Lung (tissue), 12 donors: Measurements from ENCODE around the gene COL1A1. TPM values are rescaled to one million over a fixed set of nuclear protein-coding genes. Genes with fewer than 3 reads are reported as not detected.

Experiments used
- ATAC-seq: fragments of 200-7000 bp; cut with Tn5 transposase; one replicate; pipeline ENCODE4 v1.9.1; 2020; ENCODE audit warnings: moderate number of reproducible peaks; ENCODE audit not compliant: insufficient read depth, low FRiP score
- DNase-seq, 3 donors: peaks; one replicate each; pipeline ENCODE4 v3.0.0-alpha.2; 2013 to 2017
- H3K27ac ChIP-seq, 2 donors: one replicate each; pipeline ENCODE4 v1.5.1; 2013; ENCODE audit warnings: mild to moderate bottlenecking in 2 of 2, moderate library complexity in 2 of 2, control low read depth in 1 of 2, inconsistent platforms in 1 of 2, low read depth in 1 of 2, low read length in 1 of 2
- H3K27me3 ChIP-seq, 3 donors: one replicate each; pipeline ENCODE4 v1.5.1; 2013; ENCODE audit warnings: low read length in 2 of 3; ENCODE audit not compliant: control insufficient read depth in 3 of 3, insufficient read depth in 3 of 3
- H3K36me3 ChIP-seq, 4 donors: one replicate each; pipeline ENCODE4 v1.5.1; 2013; ENCODE audit warnings: low read length in 4 of 4, mild to moderate bottlenecking in 1 of 4, moderate library complexity in 1 of 4; ENCODE audit not compliant: control insufficient read depth in 4 of 4, insufficient read depth in 4 of 4
- H3K4me1 ChIP-seq, 5 donors: one replicate each; pipeline ENCODE4 v1.5.1; 2013; ENCODE audit warnings: low read length in 5 of 5, mild to moderate bottlenecking in 2 of 5, moderate library complexity in 1 of 5; ENCODE audit not compliant: control insufficient read depth in 5 of 5, insufficient read depth in 5 of 5
- H3K4me3 ChIP-seq: one replicate; pipeline ENCODE4 v1.5.1; 2013; ENCODE audit warnings: mild to moderate bottlenecking, control low read depth, moderate library complexity
- H3K9ac ChIP-seq, 2 donors: one replicate each; pipeline ENCODE4 v1.5.1; 2013; ENCODE audit warnings: low read length in 2 of 2, control low read depth in 1 of 2; ENCODE audit not compliant: insufficient read depth in 1 of 2
- H3K9me3 ChIP-seq, 4 donors: one replicate each; pipeline ENCODE4 v1.5.1; 2013; ENCODE audit warnings: low read length in 3 of 4, mild to moderate bottlenecking in 1 of 4, moderate library complexity in 1 of 4; ENCODE audit not compliant: control insufficient read depth in 4 of 4, insufficient read depth in 3 of 4
- WGBS, 2 donors: extraction: QIAGEN DNeasy Blood & Tissue Kit; methylation state at CpG; one replicate each; pipeline ENCODE4 v1.1.7; 2013; 5-methylcytosine and 5-hydroxymethylcytosine counted together
- polyA plus RNA-seq, 2 donors: library from polyadenylated mRNA; stranded (reverse); fragments of 200-250 nt; gene quantifications; one replicate each; pipeline ENCODE4 v1.2.1, GENCODE V29; 2013
- total RNA-seq, 2 donors: library from RNA; depleted of rRNA in 1 of 2; stranded (reverse); fragments of >200 nt in 1 of 2; gene quantifications; one replicate each; pipeline ENCODE4 v1.2.1, GENCODE V29; 2014 to 2021
- TF ChIP-seq, protein P1 (sequence below): IDR thresholded peaks from 2 replicates; pipeline ENCODE4 v1.5.1; 2012; ENCODE audit warnings: mild to moderate bottlenecking; ENCODE audit errors: control extremely low read depth, extremely low read depth
- donor health status: control.
- donor health status: control.
- donor health status: Bipolar disorder and iron deficiency.
- donor health status: healthy.
- donor health status: DM: yes; HTN: yes; CAD: no.

The COL1A1 gene
- total and polyA plus RNA-seq, 4 donors: 30.5 to 1,330 (median 283) TPM

DNA sequence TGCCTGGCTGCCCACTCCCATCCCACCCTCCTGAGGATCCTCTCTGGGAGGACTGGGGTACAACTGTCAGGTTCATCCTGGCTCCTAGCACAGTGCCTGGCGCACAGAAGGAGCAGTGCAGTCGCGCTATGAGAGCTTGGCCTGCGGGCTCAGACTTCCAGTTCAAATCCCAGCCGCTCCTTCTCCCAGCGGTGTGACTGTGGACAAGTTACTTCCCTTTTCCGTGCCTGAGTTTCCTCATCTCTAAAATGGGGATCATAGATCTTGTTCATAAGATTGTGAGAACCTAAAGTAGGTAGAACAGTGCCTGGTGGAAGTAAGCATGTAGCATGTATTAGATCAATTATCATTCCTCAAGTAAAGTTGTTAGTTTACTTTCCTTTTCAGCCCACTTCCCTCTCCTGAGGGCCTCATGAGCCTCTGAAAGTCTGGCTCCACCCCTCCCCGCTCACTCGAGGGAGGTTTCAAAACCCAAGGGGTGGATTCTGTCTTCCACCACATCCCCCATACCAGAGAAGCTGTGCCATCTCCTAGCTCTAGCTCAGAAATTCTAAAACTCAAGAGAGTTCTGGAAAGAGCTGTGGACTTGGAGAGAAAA, 19.9 kb upstream of the COL1A1 start:
- TF ChIP-seq, protein P1, sequence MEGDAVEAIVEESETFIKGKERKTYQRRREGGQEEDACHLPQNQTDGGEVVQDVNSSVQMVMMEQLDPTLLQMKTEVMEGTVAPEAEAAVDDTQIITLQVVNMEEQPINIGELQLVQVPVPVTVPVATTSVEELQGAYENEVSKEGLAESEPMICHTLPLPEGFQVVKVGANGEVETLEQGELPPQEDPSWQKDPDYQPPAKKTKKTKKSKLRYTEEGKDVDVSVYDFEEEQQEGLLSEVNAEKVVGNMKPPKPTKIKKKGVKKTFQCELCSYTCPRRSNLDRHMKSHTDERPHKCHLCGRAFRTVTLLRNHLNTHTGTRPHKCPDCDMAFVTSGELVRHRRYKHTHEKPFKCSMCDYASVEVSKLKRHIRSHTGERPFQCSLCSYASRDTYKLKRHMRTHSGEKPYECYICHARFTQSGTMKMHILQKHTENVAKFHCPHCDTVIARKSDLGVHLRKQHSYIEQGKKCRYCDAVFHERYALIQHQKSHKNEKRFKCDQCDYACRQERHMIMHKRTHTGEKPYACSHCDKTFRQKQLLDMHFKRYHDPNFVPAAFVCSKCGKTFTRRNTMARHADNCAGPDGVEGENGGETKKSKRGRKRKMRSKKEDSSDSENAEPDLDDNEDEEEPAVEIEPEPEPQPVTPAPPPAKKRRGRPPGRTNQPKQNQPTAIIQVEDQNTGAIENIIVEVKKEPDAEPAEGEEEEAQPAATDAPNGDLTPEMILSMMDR: no peak
- peak; percentile 32 for ATAC-seq
- H3K27ac ChIP-seq: peak overlapping the region in 1 of 2 donors; percentile 88
- peak; percentile 61 to 81 (median 71) for DNase-seq
- no peak overlapping the region for H3K4me3 ChIP-seq
- no peaks in the 10 kb centered on the region for H3K36me3 ChIP-seq
- peaks cover 0 to 6% (median 0%) of the 10 kb centered on the region in 4 donors for H3K9me3 ChIP-seq
- 53 to 59% methylated on average over 9 of the region's 9 CpGs for WGBS, 2 donors
- H3K4me1 ChIP-seq: peaks cover 0 to 58% (median 40%) of the 10 kb centered on the region in 5 donors
- no peaks in the 10 kb centered on the region for H3K27me3 ChIP-seq
- H3K9ac ChIP-seq: peak overlapping the region in 1 of 2 donors; percentile 50

DNA sequence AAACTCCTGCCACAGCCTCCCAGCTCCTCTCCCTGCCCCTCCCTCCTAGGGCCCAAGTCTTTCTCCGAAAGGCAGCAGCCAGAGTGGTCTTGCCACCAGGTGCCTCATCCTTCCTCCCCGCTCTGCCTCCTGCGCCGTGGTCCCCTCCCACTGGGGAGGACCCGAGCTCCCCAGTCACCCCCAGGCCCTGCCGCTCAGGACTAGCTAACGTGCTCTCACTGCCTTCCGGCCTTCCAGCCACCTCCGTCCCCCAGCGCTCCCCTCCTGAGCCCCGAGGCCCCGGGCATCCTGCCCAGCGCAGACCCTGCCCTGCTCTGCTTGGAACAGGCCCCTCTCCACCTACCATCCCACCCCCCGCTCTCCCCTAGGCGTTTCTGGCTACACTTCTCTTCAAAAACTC, 19.4 kb upstream of the COL1A1 start:
- H3K27me3 ChIP-seq: no peaks in the 10 kb centered on the region
- H3K36me3 ChIP-seq: no peaks in the 10 kb centered on the region
- no peak overlapping the region for H3K9ac ChIP-seq
- TF ChIP-seq, protein P1: no peak
- H3K4me3 ChIP-seq: no peak overlapping the region
- DNase-seq (no peak), ATAC-seq (no peak)
- WGBS, 2 donors: 82 to 93% methylated on average over 14 to 15 of the region's 15 CpGs
- H3K27ac ChIP-seq: peak overlapping the region in 1 of 2 donors; percentile 58
- H3K4me1 ChIP-seq: peaks cover 0 to 58% (median 40%) of the 10 kb centered on the region in 5 donors
- H3K9me3 ChIP-seq: peaks cover 0 to 6% (median 0%) of the 10 kb centered on the region in 4 donors

DNA sequence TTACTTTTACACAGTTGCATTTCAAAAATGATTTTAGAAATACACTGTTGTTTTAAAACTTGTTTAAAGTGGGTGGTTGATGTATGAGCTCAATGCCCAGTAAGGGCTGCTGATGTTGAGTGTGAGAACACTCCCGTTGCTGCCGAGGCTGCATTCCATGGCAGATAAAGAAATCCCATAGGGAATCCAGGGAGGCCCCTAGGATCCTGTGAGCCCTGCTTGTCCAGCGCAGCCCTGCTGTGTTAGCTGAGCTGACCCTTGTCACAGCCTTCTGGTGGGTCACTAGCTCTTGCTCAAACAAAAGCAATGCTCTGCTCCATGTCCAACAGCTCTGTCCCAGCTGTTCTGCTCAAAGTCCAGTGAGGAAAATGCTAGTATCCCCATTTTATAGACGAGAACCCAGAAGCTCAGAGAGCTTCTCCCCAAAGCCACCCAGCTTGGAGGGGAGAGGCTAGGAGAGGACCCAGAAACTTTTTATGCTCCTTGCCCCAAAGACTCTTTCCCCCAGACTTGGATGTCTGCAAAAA, 18.6 kb upstream of the COL1A1 start:
- no peak for ATAC-seq
- 53 to 83% methylated on average over 4 of the region's 4 CpGs for WGBS, 2 donors
- TF ChIP-seq, protein P1: no peak
- no peaks in the 10 kb centered on the region for H3K36me3 ChIP-seq
- peak overlapping the region in 1 of 2 donors; percentile 61 for H3K27ac ChIP-seq
- peak overlapping the region in 1 of 2 donors; percentile 46 for H3K9ac ChIP-seq
- DNase-seq: peak; percentile 71 to 76 (median 74)
- H3K4me3 ChIP-seq: no peak overlapping the region
- no peaks in the 10 kb centered on the region for H3K27me3 ChIP-seq
- no peaks in the 10 kb centered on the region for H3K9me3 ChIP-seq
- peaks cover 0 to 58% (median 40%) of the 10 kb centered on the region in 5 donors for H3K4me1 ChIP-seq
